GM23248 (cell line): ENCODE measurements around the gene KATNB1. TPM values are rescaled to one million over a fixed set of nuclear protein-coding genes. Genes with fewer than 3 reads are reported as not detected.
"Not testable (repeated sequence)": the region's sequence is repeated elsewhere in the genome, so short reads cannot be mapped to it uniquely, and the experiment has no call there.

Experiments used
- DNase-seq: peaks from one replicate; pipeline ENCODE4 v3.0.0-alpha.2; 2015
- H2AFZ ChIP-seq: fragments of 200-600 bp; sonication (generic); 2 replicates; pipeline ENCODE4 v1.6.1; 2016; ENCODE audit warnings: antibody characterized with exemption
- H3F3A ChIP-seq: fragments of 200-600 bp; sonication (generic); 2 replicates; pipeline ENCODE4 v1.6.1; 2016; ENCODE audit warnings: mild to moderate bottlenecking, antibody characterized with exemption, mixed run types; ENCODE audit not compliant: insufficient read depth
- H3K27ac ChIP-seq: fragments of 200-600 bp; sonication (generic); 2 replicates; pipeline ENCODE4 v1.5.1; 2016; ENCODE audit warnings: mild to moderate bottlenecking
- H3K27me3 ChIP-seq: fragments of 200-600 bp; sonication (generic); replicated peaks from 2 replicates; pipeline ENCODE4 v1.6.1; 2016; ENCODE audit warnings: mild to moderate bottlenecking; ENCODE audit not compliant: insufficient read depth
- H3K36me3 ChIP-seq: fragments of 200-600 bp; sonication (generic); 2 replicates; pipeline ENCODE4 v1.6.1; 2016; ENCODE audit warnings: low read depth, mild to moderate bottlenecking
- H3K4me1 ChIP-seq: fragments of 200-600 bp; sonication (generic); 2 replicates; pipeline ENCODE4 v1.6.1; 2016; ENCODE audit warnings: mild to moderate bottlenecking; ENCODE audit not compliant: insufficient read depth
- H3K4me2 ChIP-seq: fragments of 200-600 bp; sonication (generic); one replicate; pipeline ENCODE4 v1.6.1; 2016; ENCODE audit warnings: mild to moderate bottlenecking; ENCODE audit not compliant: unreplicated experiment
- H3K4me3 ChIP-seq: fragments of 200-600 bp; sonication (generic); 2 replicates; pipeline ENCODE4 v1.5.1; 2016; ENCODE audit warnings: mild to moderate bottlenecking
- H3K79me2 ChIP-seq: fragments of 200-600 bp; sonication (generic); 2 replicates; pipeline ENCODE4 v1.6.1; 2016; ENCODE audit warnings: mild to moderate bottlenecking; ENCODE audit not compliant: insufficient read depth
- H3K9ac ChIP-seq: fragments of 200-600 bp; sonication (generic); 2 replicates; pipeline ENCODE4 v1.6.1; 2016; ENCODE audit warnings: mild to moderate bottlenecking
- H3K9me2 ChIP-seq: fragments of 200-600 bp; sonication (generic); 2 replicates; pipeline ENCODE4 v1.6.1; 2016; ENCODE audit warnings: mixed run types, mild to moderate bottlenecking, moderate library complexity; ENCODE audit not compliant: insufficient read depth
- H3K9me3 ChIP-seq: fragments of 200-600 bp; sonication (generic); one replicate; pipeline ENCODE4 v1.6.1; 2017; ENCODE audit warnings: low read depth
- H4K20me1 ChIP-seq: fragments of 200-600 bp; sonication (generic); 2 replicates; pipeline ENCODE4 v1.6.0; 2016; ENCODE audit not compliant: insufficient read depth
- EZH2 ChIP-seq: fragments of 200-600 bp; sonication (generic); IDR thresholded peaks from 2 replicates; pipeline ENCODE4 v1.6.1; 2018; ENCODE audit warnings: antibody characterized with exemption, mild to moderate bottlenecking; ENCODE audit not compliant: insufficient read depth, poor library complexity, severe bottlenecking
- EZH2phosphoT487 ChIP-seq: fragments of 200-600 bp; sonication (generic); IDR thresholded peaks from 2 replicates; pipeline ENCODE4 v1.6.1; 2018; ENCODE audit warnings: antibody characterized with exemption, moderate library complexity, mild to moderate bottlenecking, low read depth; ENCODE audit not compliant: insufficient read depth
- WGBS, 2 experiments: methylation state at CpG; one replicate each; pipeline ENCODE4 v1.1.6; 2015 to 2017; ENCODE audit warnings: low lambda C conversion rate in 2 of 2, low coverage in 1 of 2; ENCODE audit errors: missing lambda C conversion rate in 2 of 2; 5-methylcytosine and 5-hydroxymethylcytosine counted together
- in situ Hi-C: fragments of 300-500 bp; cut with MboI; formaldehyde crosslinking; loops from 2 replicates; pipeline ENCODE4 v1.15.0; 2020
- polyA plus RNA-seq: library from polyadenylated mRNA; unstranded; fragments of >200 nt; fragmentation: Nextera tagmentation; extraction: Ambion mirVana; gene quantifications from 2 replicates; pipeline ENCODE4 v1.2.1, GENCODE V29; 2016
- total RNA-seq: library from RNA; depleted of rRNA; stranded (reverse); fragments of >200 nt; shearing (Covaris generic); gene quantifications from 2 replicates; pipeline ENCODE4 v1.2.3, GENCODE V29; 2014

KATNB1 gene
- total and polyA plus RNA-seq, 2 experiments from 2014 or later, result 19.3 to 20.2 TPM

- H2AFZ ChIP-seq, result no peak overlapping the region
- H3K4me2 ChIP-seq, result no peak overlapping the region
- no peaks in the 10 kb centered on the region for H3K27me3 ChIP-seq
- H3K9ac ChIP-seq, result no peak overlapping the region
- no peaks in the 10 kb centered on the region for H3K9me3 ChIP-seq
- no peak overlapping the region for H3K27ac ChIP-seq
- in situ Hi-C loops, result no loop called here
- WGBS, 2 experiments, result 100% methylated on average over 1 of the region's 1 CpG
- no peaks in the 10 kb centered on the region for H3K9me2 ChIP-seq
- TF ChIP-seq EZH2phosphoT487, result no peak
- TF ChIP-seq EZH2, result no peak
- no peak for DNase-seq
- no peak overlapping the region for H3K4me3 ChIP-seq
- H3K36me3 ChIP-seq, result peaks cover 5% of the 10 kb centered on the region; the same call in 1 of the 2 replicates
- peaks cover 11% of the 10 kb centered on the region; the same call in 1 of the 2 replicates for H3K79me2 ChIP-seq
- H3K4me1 ChIP-seq, result no peaks in the 10 kb centered on the region
- H4K20me1 ChIP-seq, result no peaks in the 10 kb centered on the region
- peaks cover 5% of the 10 kb centered on the region; the same call in 1 of the 2 replicates for H3F3A ChIP-seq
Measured at GRCh38 chr16:57781349-57781740, 45.8 kb downstream of the KATNB1 start.

GRCh38 chr16:57781741-57782606, 46.4 kb downstream of the KATNB1 start:
- no peaks in the 10 kb centered on the region for H4K20me1 ChIP-seq
- no peaks in the 10 kb centered on the region for H3K4me1 ChIP-seq
- in situ Hi-C loops, result no loop called here
- 90 to 91% methylated on average over 10 of the region's 10 CpGs for WGBS, 2 experiments
- no peak for TF ChIP-seq EZH2
- no peak for TF ChIP-seq EZH2phosphoT487
- H3K9me3 ChIP-seq, result no peaks in the 10 kb centered on the region
- peaks cover 11% of the 10 kb centered on the region; the same call in 1 of the 2 replicates for H3K79me2 ChIP-seq
- H3K27ac ChIP-seq, result peak overlapping the region; percentile 17; the same call in 1 of the 2 replicates
- no peaks in the 10 kb centered on the region for H3K36me3 ChIP-seq
- DNase-seq, result peak; percentile 76
- no peak overlapping the region for H3K9ac ChIP-seq
- no peak overlapping the region for H3K4me2 ChIP-seq
- no peaks in the 10 kb centered on the region for H3K27me3 ChIP-seq
- H3K4me3 ChIP-seq, result no peak overlapping the region
- no peak overlapping the region for H2AFZ ChIP-seq
- no peaks in the 10 kb centered on the region for H3K9me2 ChIP-seq
- peaks cover 5% of the 10 kb centered on the region; the same call in 1 of the 2 replicates for H3F3A ChIP-seq

GRCh38 chr16:57782607-57783055, 47.1 kb downstream of the KATNB1 start:
- H4K20me1 ChIP-seq, H3K4me1 ChIP-seq, H3K9me2 ChIP-seq, in situ Hi-C loops, H3F3A ChIP-seq, DNase-seq, H3K9me3 ChIP-seq, H3K9ac ChIP-seq, H3K27ac ChIP-seq, H2AFZ ChIP-seq, H3K4me2 ChIP-seq, H3K36me3 ChIP-seq, H3K27me3 ChIP-seq, H3K4me3 ChIP-seq: not testable (repeated sequence)
- peaks cover 11% of the 10 kb centered on the region; the same call in 1 of the 2 replicates for H3K79me2 ChIP-seq
- 91 to 95% methylated on average over 10 to 11 of the region's 11 CpGs for WGBS, 2 experiments

- H3K4me1 ChIP-seq, result no peaks in the 10 kb centered on the region
- no peaks in the 10 kb centered on the region for H4K20me1 ChIP-seq
- in situ Hi-C loops, result no loop called here
- peaks cover 5% of the 10 kb centered on the region; the same call in 1 of the 2 replicates for H3F3A ChIP-seq
- no peaks in the 10 kb centered on the region for H3K36me3 ChIP-seq
- H3K9me2 ChIP-seq, result no peaks in the 10 kb centered on the region
- no peaks in the 10 kb centered on the region for H3K9me3 ChIP-seq
- no peaks in the 10 kb centered on the region for H3K27me3 ChIP-seq
- no peak overlapping the region for H3K27ac ChIP-seq
- TF ChIP-seq EZH2 (no peak), EZH2phosphoT487 (no peak)
- H3K9ac ChIP-seq, result no peak overlapping the region
- WGBS, 2 experiments, result 95 to 99% methylated on average over 4 of the region's 4 CpGs
- no peak overlapping the region for H3K4me3 ChIP-seq
- H3K79me2 ChIP-seq, result peaks cover 11% of the 10 kb centered on the region; the same call in 1 of the 2 replicates
- DNase-seq, result no peak
- H3K4me2 ChIP-seq, result no peak overlapping the region
- H2AFZ ChIP-seq, result no peak overlapping the region
Measured at GRCh38 chr16:57783116-57783515, 47.5 kb downstream of the KATNB1 start.
